Measurements from ENCODE around the gene GSG1L.
"Not testable (repeated sequence)": the region's sequence is repeated elsewhere in the genome, so short reads cannot be mapped to it uniquely, and the experiment has no call there.

The GSG1L gene

GRCh38 chr16:28011971-28012445, 51.5 kb downstream of the GSG1L start:
- DNase-seq, result no peak

GRCh38 chr16:28011223-28011622, 52.3 kb downstream of the GSG1L start:
- no peak for DNase-seq

GRCh38 chr16:28010671-28011070, 52.8 kb downstream of the GSG1L start:
- no peak for DNase-seq

GRCh38 chr16:28009586-28010373, 53.7 kb downstream of the GSG1L start:
- no peak for DNase-seq

- no peak for DNase-seq
Observed at GRCh38 chr16:28003923-28004322, 59.6 kb downstream of the GSG1L start.

GRCh38 chr16:28003021-28003865, 60.3 kb downstream of the GSG1L start:
- DNase-seq, result no peak

- no peak for DNase-seq
Observed at GRCh38 chr16:28001642-28002041, 61.9 kb downstream of the GSG1L start.

GRCh38 chr16:28001184-28001583, 62.3 kb downstream of the GSG1L start:
- DNase-seq, result no peak

GRCh38 chr16:28000314-28001169, 63.0 kb downstream of the GSG1L start:
- no peak for DNase-seq

- no peak for DNase-seq
Observed at GRCh38 chr16:27999687-28000086, 63.8 kb downstream of the GSG1L start.

- DNase-seq, result no peak
Observed at GRCh38 chr16:27995378-27995777, 68.1 kb downstream of the GSG1L start.

- DNase-seq, result no peak
Observed at GRCh38 chr16:27994686-27995085, 68.8 kb downstream of the GSG1L start.

GRCh38 chr16:27993587-27993986, 69.9 kb downstream of the GSG1L start:
- no peak for DNase-seq

GRCh38 chr16:27991876-27992275, 71.6 kb downstream of the GSG1L start:
- DNase-seq, result no peak

- DNase-seq, result no peak
Observed at GRCh38 chr16:27985981-27986380, 77.5 kb downstream of the GSG1L start.

- no peak for DNase-seq
Observed at GRCh38 chr16:27984121-27984520, 79.4 kb downstream of the GSG1L start.

- no peak for DNase-seq
Observed at GRCh38 chr16:27983244-27983643, 80.3 kb downstream of the GSG1L start.

GRCh38 chr16:27982184-27982583, 81.3 kb downstream of the GSG1L start:
- DNase-seq, result no peak

- no peak for DNase-seq
Observed at GRCh38 chr16:27980919-27981700, 82.4 kb downstream of the GSG1L start.

GRCh38 chr16:27980076-27980775, 83.3 kb downstream of the GSG1L start:
- no peak for DNase-seq

- DNase-seq, result not testable (repeated sequence)
Observed at GRCh38 chr16:27979668-27980067, 83.8 kb downstream of the GSG1L start.

GRCh38 chr16:27978876-27979275, 84.6 kb downstream of the GSG1L start:
- no peak for DNase-seq
